GM13976 (cell line): ENCODE measurements around the gene KDM4C.

ENCODE experiments used
- DNase-seq: peaks from one replicate; pipeline ENCODE4 v3.0.0; 2012; ENCODE audit warnings: low spot score
- in situ Hi-C: fragments of 300-500 bp; cut with MboI; formaldehyde crosslinking; loops from one replicate; pipeline ENCODE4 v1.12.0; 2022; ENCODE audit warnings: low sequenced_read_pairs, mixed read lengths, inconsistent platforms; ENCODE audit not compliant: unreplicated experiment
- TF ChIP-seq, protein P1 (sequence below): IDR thresholded peaks from 2 replicates; pipeline ENCODE4 v1.5.1; 2012; ENCODE audit warnings: borderline replicate concordance, mild to moderate bottlenecking; ENCODE audit not compliant: insufficient read depth; ENCODE audit errors: extremely low read depth, missing control alignments, control extremely low read depth

The KDM4C gene

DNA sequence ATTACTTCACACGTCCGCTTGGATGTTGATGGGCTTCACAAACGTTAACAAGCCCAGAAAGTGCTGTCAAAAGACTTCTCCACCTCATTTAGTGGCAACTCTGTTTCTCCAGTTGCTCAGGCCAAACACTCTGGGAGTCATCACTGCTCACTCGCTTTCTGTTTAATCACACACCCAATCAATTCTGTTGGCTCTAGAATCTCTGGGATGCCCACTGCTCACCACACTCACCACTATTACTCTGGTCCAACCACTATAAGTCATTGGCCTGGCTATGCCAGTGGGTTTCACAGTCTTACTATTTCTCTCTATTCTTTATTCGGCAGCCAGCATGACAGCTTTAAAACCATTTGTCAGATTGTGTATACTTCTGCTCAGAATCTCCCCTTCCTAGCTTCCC, 163.5 kb downstream of the KDM4C start:
- DNase-seq: no peak
- in situ Hi-C loops: loop anchor here (25.0 kb wide), 1 partner anchor 616 kb away; no protein-coding TSS in a partner anchor
- TF ChIP-seq, protein P1, sequence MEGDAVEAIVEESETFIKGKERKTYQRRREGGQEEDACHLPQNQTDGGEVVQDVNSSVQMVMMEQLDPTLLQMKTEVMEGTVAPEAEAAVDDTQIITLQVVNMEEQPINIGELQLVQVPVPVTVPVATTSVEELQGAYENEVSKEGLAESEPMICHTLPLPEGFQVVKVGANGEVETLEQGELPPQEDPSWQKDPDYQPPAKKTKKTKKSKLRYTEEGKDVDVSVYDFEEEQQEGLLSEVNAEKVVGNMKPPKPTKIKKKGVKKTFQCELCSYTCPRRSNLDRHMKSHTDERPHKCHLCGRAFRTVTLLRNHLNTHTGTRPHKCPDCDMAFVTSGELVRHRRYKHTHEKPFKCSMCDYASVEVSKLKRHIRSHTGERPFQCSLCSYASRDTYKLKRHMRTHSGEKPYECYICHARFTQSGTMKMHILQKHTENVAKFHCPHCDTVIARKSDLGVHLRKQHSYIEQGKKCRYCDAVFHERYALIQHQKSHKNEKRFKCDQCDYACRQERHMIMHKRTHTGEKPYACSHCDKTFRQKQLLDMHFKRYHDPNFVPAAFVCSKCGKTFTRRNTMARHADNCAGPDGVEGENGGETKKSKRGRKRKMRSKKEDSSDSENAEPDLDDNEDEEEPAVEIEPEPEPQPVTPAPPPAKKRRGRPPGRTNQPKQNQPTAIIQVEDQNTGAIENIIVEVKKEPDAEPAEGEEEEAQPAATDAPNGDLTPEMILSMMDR: no peak

DNA sequence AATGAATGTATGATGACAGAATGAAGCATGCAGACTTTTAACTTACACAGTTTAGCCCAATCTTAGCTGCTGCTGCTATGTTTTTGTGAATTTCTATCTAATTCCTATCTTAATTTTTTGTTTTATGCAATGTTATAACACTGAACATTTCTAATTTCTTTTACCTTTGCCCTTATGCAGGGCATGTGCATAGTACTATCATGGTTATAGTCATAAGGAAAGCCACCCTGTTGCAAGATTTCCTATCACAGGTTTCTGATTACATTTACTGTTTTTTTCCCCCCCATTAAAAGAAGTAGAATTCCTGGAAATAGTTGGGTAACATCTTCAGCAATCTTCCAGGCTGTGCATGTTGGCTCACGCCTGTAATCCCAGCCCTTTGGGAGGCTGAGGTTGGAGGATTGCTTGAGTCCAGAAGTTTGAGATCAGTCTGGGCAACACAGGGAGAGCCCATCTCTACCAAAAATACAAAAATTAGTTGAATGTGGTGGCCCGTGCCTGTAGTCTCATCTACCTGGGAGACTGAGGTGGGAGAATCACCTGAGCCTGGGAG, 164.4 kb downstream of the KDM4C start:
- DNase-seq: no peak
- TF ChIP-seq, protein P1: no peak
- in situ Hi-C loops: loop anchor here (25.0 kb wide), 1 partner anchor 615 kb away; no protein-coding TSS in a partner anchor

DNA sequence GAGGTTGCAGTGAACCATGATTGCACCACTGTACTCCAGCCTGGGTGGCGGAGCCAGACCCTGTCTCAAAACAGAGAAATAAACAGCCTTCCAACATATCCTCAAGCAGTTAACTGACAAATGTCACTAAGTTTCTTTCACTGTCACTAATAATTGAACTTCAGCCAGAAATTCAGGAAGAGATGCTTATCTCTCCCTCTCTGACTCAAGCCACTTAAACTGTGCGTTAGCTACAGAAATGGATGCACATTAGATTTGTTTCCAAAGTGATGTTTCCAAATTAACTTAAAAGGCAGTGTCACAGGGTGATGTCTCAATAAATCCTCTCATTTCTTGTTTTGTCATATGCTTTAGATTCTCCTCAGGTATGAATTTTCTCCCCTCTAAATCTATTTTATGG, 164.9 kb downstream of the KDM4C start:
- in situ Hi-C loops: loop anchor here (25.0 kb wide), 1 partner anchor 615 kb away; no protein-coding TSS in a partner anchor
- TF ChIP-seq, protein P1: no peak

DNA sequence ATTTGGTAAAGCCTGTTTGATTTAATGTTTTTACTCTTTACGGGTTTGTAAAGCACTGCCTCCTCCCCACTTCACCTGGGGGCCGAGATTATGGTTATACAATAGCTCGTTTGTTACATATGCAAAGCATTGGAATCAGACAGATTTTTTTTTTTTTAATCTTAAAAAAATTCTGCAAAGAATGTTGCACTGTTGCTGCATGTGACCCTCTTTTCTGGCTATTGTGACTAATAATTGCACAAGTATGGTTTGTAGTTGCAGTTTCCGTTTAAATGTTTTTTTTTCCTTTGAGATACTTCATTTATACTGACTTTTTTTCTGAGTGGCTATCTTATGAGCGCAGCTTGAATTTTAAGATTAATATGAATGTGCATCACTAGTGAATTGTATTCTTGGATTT, 165.3 kb downstream of the KDM4C start:
- TF ChIP-seq, protein P1: no peak
- in situ Hi-C loops: loop anchor here (25.0 kb wide), 1 partner anchor 614 kb away; no protein-coding TSS in a partner anchor
- DNase-seq: no peak

More for the DNA sequence above, 164.9 kb downstream of the KDM4C start:
- no peak for DNase-seq

DNA sequence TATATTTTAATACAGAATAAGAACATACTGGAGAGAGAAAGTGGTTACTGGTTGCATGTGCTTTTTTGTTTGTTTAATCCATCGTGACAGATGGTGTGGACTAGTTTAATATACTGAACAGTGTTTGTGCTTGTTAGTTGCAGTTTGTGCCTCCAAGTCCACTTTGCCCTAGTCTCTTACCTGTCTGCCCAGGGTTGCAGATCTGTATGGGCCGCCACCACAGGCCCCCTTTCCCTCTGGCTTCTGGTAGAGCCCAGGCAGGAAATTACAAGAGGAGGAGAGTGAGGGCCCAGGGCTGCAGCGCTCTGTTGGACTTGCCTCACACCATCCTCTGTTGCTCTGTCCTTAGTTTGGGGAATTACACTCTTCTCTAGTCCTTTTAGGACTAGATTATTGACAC, 166.4 kb downstream of the KDM4C start:
- DNase-seq: no peak
- in situ Hi-C loops: loop anchor here (25.0 kb wide), 1 partner anchor 613 kb away; no protein-coding TSS in a partner anchor

DNA sequence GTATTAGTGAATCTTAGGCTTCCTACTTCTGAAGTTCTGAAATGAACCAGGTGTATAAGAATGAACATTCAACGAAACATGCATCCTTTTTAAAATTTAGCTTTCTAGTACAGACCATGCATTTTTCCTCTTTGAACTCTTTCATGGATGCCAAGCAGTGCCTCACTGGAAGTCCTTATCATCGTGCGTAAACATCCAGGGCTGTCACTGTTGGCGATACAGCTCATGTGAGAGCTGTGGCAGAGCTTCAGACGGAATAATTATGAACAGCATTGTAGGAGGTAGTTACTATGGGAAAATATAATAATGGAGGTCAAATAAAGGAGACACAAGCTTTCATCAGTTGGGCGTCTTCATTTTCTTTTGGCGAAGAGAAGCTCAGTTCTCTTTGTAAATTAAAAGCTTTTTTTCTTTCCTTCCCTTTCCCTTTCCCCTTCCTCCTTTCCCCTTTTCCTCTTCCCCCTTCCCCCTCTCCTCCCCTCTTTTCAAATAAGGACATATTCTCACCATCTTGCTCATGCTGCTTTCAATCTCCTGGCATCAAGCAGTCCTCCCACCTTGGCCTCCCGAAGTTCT, 167.3 kb downstream of the KDM4C start:
- TF ChIP-seq, protein P1: no peak
- in situ Hi-C loops: loop anchor here (25.0 kb wide), 1 partner anchor 612 kb away; no protein-coding TSS in a partner anchor
- DNase-seq: no peak

More for the DNA sequence above, 166.4 kb downstream of the KDM4C start:
- TF ChIP-seq, protein P1: no peak
